ENCODE data around the gene BCAR1. TPM values are rescaled to one million over a fixed set of nuclear protein-coding genes. Genes with fewer than 3 reads are reported as not detected.

The BCAR1 gene
- total RNA-seq, 1 donor from 2014 or later: 21.6 TPM

- no peak for FAIRE-seq
- no peak for DNase-seq (ENCODE audit: low spot score in 2 of 2)
These were observed 58.7 kb downstream of the BCAR1 start for GRCh38 chr16:75192606-75193264.

- FAIRE-seq (no peak), DNase-seq (ENCODE audit: low spot score in 2 of 2) (no peak)
These were observed 61.7 kb downstream of the BCAR1 start for GRCh38 chr16:75189638-75190245.

- FAIRE-seq (no peak), DNase-seq (ENCODE audit: low spot score in 2 of 2) (no peak)
These were observed 62.5 kb downstream of the BCAR1 start for GRCh38 chr16:75188832-75189477.

- no peak for FAIRE-seq
- no peak for DNase-seq (ENCODE audit: low spot score in 2 of 2)
These were observed 69.8 kb downstream of the BCAR1 start for GRCh38 chr16:75181630-75182029.

- no peak for FAIRE-seq
- DNase-seq (ENCODE audit: low spot score in 2 of 2): no peak
These were observed 72.2 kb downstream of the BCAR1 start for GRCh38 chr16:75179208-75179607.

Small RNA genes within 50 kb of the gene (small RNA-seq; reads per million reads assigned to genes)
- not detected for gene RNU6-758P

Other genes with a start within 250 kb of the BCAR1 start
- gene LDHD, start 134.8 kb downstream of the BCAR1 start, total RNA-seq: 2.0 TPM
- 66.9 TPM for gene ZFP1, start 103.1 kb downstream of the BCAR1 start, total RNA-seq
- not detected for gene CTRB2, start 44.5 kb downstream of the BCAR1 start, total RNA-seq
- not detected for gene CTRB1, start 32.6 kb downstream of the BCAR1 start, total RNA-seq
- gene CFDP1, start 181.9 kb upstream of the BCAR1 start, total RNA-seq: 60.3 TPM
- gene TMEM170A, start 213.1 kb upstream of the BCAR1 start, total RNA-seq: 26.1 TPM
- gene CHST6, start 243.8 kb upstream of the BCAR1 start, total RNA-seq: 0.41 TPM